ENCODE measurements around the gene SEMA6D.

SEMA6D gene

GRCh38 chr15:47780971-47781370, 63.7 kb downstream of the SEMA6D start:
- DNase-seq = no peak
- intact Hi-C loops (cut with DNase I) = no loop called here

DNA sequence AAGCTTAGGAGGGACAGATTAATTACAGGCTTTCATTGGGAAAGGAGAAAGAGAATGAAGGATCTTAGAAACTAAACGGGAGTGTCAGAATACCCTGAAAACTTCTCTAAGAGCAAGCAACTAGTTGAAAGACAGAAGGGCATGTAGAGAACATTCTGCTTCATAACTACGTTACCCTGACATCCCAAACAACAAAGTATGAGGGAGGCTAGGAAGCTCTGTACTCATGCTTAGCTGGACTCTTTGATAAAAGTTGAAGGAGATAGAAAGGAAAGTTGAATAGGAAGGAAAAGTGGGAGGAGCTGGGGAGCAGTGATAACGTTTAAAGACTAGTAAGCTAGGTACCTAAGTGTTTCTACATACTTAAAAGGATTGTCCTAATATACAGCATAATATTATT, 64.2 kb downstream of the SEMA6D start:
- intact Hi-C loops (cut with DNase I) = no loop called here
- DNase-seq = no peak

- DNase-seq = no peak
- intact Hi-C loops (cut with DNase I) = no loop called here
Measured at GRCh38 chr15:47784820-47785219, 67.5 kb downstream of the SEMA6D start.

- intact Hi-C loops (cut with DNase I) = no loop called here
Measured at GRCh38 chr15:47786371-47786770, 69.1 kb downstream of the SEMA6D start.

GRCh38 chr15:47787875-47788274, 70.6 kb downstream of the SEMA6D start:
- intact Hi-C loops (cut with DNase I) = no loop called here
- no peak for DNase-seq

More at GRCh38 chr15:47786371-47786770, 69.1 kb downstream of the SEMA6D start:
- DNase-seq = no peak

DNA sequence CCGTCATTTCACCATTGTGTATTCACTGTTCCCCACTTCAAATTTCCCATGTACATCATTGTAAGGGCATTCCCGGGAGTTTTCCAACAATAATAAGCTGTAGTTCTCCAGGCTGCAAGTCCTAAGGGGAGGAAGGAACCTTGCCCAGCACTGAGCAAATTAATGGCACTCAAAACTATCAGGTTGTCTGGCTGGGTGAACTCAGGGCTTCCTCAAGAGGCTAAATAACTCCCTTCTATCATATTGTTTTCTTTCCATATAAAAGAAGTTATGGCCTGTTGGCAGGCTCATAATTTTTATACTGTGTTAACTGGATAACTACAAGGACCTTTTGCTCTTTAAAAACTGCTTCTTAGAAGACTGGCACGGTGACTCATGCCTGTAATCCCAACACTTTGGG, 71.4 kb downstream of the SEMA6D start:
- intact Hi-C loops (cut with DNase I) = no loop called here
- no peak for DNase-seq

- DNase-seq = no peak
- intact Hi-C loops (cut with DNase I) = no loop called here
Measured at GRCh38 chr15:47791161-47791560, 73.9 kb downstream of the SEMA6D start.

DNA sequence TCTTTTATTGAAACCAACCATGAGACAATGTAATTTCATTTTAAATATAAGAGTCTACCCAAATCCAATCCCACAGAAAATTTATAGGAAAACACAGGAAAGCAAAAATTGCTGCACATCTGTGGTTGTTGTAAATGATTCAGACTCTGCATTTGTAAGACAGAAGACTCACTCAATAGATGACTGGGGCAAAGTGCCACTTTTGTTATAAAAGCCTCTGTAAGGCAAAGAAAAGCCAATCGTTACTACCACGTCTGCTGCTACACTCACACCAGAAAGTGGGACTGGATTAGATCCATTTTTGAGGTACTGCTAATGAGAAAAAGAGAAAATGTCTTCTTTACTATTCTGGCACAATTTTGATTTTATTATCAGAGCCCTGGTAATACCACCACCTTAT, 74.9 kb downstream of the SEMA6D start:
- DNase-seq = no peak
- intact Hi-C loops (cut with DNase I) = no loop called here

DNA sequence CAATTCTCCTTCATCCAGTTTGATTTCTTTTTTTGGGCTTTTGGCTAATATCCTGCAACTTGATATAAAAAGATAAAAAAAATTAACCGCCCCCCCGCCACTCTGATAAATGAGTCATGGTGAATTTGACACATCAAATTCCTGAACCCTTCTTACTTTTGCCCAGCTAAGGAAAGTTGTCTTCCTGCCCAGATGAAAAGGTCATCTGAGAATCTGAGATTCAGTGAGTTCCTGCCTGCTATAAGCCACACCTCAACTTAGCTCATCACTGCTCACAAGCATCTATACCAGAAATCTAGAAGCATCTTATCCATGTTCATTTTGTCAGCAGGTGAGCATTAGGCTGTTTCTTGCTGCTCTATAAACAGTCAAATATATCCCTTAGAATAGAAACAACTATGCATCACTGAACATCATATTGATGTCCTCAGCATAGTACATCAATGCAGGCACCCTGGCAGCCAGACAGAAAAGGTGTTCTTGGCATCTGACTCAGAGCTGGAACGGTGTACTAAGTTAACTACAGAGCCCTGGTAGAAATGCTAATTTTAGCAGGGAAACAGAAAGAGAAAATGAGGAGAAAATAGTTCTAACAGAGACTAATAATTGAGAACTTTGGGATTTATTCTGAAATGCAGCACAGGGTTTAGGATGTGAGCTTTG, 77.1 kb downstream of the SEMA6D start:
- DNase-seq = no peak
- intact Hi-C loops (cut with DNase I) = no loop called here

- no peak for DNase-seq
- intact Hi-C loops (cut with DNase I) = no loop called here
Measured at GRCh38 chr15:47795864-47796263, 78.6 kb downstream of the SEMA6D start.

DNA sequence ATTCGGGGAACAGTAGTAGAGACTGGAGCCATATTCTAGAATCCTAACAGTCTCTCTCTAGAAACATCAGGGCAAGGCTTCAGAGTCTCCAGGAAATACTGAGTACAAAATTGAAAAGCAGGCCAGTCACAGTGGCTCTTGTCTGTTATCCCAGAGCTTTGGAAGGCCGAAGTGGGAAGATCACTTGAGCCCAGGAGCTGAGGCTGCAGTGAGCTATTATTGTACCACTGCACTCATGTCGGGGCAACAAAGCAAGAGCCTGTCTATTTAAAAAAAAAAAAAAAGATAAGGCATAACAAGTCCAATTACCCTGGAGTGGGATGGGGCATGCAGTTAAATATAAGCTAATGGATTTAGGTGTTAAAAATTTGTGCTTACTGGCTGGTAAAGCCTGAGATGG, 79.0 kb downstream of the SEMA6D start:
- intact Hi-C loops (cut with DNase I) = no loop called here
- DNase-seq = no peak

GRCh38 chr15:47796830-47797229, 79.5 kb downstream of the SEMA6D start:
- DNase-seq = no peak
- intact Hi-C loops (cut with DNase I) = no loop called here

DNA sequence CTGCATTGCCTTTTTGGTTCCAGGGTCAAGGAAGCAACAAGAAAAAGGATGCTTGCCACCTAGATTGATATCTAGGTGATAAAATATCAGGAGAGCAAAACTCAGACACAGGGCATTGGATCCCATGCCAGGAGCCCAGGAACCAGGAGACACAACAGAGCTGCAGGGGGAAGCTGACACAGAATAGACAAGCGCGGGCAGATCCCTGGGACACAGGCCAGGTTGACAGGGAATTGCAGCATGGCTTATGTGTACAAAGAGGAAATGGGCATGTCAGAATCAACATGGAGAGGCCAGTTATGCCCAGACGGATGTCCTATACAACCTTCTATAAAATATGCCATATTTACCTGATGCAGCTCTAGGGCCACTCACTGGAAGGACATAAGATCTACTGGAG, 84.2 kb downstream of the SEMA6D start:
- DNase-seq = no peak
- intact Hi-C loops (cut with DNase I) = no loop called here

DNA sequence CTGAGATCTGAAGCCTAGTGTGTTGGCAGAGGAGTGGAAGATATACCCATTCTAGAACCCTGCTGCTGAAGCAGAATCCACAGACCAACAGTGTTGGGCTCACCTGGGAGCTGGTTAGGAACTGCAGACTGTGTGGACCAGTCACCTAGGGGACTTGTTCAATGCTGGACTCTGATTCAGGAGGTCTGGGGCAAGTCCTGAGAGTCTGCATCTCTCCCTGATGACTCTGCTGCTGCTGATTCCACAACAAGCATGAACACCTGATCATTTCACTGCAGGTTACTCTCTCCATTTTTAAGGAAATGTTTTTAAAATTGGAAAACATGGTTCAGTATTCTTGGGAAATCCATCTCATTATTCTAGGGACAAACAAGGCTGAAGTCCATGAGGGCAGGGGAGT, 84.9 kb downstream of the SEMA6D start:
- DNase-seq = no peak
- intact Hi-C loops (cut with DNase I) = no loop called here

- intact Hi-C loops (cut with DNase I) = no loop called here
- DNase-seq = no peak
Measured at GRCh38 chr15:47803767-47804166, 86.5 kb downstream of the SEMA6D start.

- intact Hi-C loops (cut with DNase I) = no loop called here
Measured at GRCh38 chr15:47804733-47805132, 87.4 kb downstream of the SEMA6D start.

DNA sequence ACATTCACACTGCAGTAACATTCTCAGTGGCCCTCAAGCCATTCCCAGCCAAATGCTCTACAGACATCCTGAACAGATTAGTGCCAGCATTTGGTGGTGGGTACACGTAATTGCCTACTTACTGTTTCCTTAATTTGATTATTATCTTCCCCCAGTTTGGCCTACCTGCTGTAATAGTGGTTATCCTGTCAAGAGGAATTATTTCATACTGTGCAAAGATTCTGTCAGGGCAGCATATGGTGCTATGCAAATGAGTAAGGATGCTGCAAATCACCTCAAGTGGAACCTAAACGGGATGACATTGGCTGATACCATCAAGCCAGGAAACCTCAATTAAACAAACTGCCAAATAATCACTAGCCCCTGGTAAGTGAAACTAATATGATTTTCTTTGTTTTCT, 88.7 kb downstream of the SEMA6D start:
- DNase-seq = no peak
- intact Hi-C loops (cut with DNase I) = no loop called here

More at GRCh38 chr15:47804733-47805132, 87.4 kb downstream of the SEMA6D start:
- no peak for DNase-seq

DNA sequence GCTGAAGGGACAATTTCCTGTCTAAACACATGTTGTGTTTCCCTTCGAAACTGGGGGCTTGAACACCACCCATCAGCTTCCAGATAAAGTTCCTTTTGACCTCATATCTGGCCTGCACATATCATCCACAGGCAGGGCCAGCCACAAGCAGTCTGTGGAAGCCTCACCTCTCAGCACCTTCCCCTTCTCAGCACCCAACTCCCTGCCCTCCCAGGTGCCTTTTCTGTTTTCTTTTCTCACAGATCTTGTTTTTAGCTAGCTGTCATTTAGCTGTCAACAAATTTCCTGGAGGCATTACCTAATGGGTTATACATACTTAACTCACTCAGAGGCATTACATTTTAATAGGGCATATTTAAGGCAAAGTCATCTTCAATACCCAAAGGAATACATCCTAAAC, 93.9 kb downstream of the SEMA6D start:
- intact Hi-C loops (cut with DNase I) = no loop called here
- DNase-seq = no peak

DNA sequence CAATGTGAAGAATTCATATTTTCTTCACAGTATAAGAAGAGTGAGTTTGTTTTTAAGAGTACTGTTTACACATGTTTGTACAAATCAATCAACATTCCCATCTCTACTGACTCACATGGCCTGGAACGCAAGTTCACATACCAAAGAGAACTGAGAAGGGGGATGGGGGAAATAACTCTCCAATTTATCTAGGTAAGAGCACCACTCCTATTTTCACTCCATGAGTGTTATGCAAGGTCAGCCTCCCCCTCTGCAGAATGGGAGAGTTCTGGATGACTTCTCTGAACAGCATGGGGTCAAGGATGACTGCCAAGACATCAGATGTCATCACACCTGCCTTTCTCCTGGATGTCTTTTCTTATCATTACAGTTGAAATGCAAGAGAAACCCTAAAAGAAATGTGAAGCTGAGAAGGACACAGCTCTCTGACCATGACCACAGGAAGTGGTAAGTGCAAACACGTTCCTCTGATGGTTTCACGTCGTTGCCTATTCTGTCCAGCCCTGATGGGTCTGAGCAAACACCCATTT, 95.2 kb downstream of the SEMA6D start:
- intact Hi-C loops (cut with DNase I) = no loop called here
- DNase-seq = no peak

- intact Hi-C loops (cut with DNase I) = no loop called here
- no peak for DNase-seq
Measured at GRCh38 chr15:47813748-47814384, 96.6 kb downstream of the SEMA6D start.

GRCh38 chr15:47814620-47815019, 97.3 kb downstream of the SEMA6D start:
- intact Hi-C loops (cut with DNase I) = no loop called here
- no peak for DNase-seq

- no peak for DNase-seq
- intact Hi-C loops (cut with DNase I) = no loop called here
Measured at GRCh38 chr15:47817969-47818548, 100.8 kb downstream of the SEMA6D start.
